ENCODE data around the gene CDH4. TPM values are rescaled to one million over a fixed set of nuclear protein-coding genes. Genes with fewer than 3 reads are reported as not detected.

Gene CDH4
- total RNA-seq, 1 donor from 2014 or later = 12.1 TPM

DNA sequence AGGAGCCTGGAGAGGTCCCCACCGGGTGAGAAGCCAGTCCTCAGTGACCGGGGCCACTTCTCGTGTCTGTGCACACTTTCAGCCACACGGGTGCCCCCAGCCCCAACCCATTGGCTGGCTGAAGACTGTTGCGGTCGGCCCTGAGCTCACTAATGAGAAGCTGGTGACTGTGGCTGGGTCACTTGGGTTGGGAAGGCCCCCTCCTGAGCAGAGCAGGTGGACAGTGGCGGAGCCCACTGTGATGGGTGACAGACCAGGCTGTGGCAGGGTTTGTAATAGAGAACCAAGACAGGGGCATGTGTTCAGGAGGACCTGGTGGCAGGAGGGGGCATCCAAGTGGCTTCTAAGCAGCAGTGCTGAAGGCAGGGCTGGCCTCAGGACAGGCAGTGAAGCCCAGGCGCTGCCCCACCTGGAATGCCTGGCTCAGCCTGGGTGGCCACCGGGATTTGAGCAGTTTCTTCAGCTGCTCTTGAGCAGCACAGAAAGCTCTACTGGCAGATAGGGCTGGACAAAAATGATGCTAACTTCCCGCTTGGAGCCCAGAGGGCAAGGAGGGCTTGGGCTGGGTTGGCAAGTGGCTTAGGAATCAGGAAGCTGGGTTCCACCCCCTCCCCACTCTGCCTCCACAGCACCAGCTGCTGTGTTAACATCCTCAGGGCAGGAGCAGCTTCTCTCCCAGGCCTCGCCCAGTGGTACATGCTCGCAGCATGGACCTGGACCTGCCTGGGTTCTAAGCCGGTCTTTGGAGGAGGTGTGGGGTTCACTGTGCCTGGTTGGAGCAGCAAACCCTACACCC is 256.4 kb downstream of the CDH4 start:
- no peak for FAIRE-seq
- DNase-seq (ENCODE audit: low read depth) = no peak
- Histone ChIP-seq H3K4me3 (ENCODE audit: low read depth, low read length) (no peak overlapping the region), H3K36me3 (ENCODE audit: control insufficient read depth, insufficient read depth, low read length) (no peaks in the 10 kb centered on the region), H3K27me3 (ENCODE audit: control insufficient read depth, insufficient read depth, low read length) (no peaks in the 10 kb centered on the region)
- TF ChIP-seq, protein P1, sequence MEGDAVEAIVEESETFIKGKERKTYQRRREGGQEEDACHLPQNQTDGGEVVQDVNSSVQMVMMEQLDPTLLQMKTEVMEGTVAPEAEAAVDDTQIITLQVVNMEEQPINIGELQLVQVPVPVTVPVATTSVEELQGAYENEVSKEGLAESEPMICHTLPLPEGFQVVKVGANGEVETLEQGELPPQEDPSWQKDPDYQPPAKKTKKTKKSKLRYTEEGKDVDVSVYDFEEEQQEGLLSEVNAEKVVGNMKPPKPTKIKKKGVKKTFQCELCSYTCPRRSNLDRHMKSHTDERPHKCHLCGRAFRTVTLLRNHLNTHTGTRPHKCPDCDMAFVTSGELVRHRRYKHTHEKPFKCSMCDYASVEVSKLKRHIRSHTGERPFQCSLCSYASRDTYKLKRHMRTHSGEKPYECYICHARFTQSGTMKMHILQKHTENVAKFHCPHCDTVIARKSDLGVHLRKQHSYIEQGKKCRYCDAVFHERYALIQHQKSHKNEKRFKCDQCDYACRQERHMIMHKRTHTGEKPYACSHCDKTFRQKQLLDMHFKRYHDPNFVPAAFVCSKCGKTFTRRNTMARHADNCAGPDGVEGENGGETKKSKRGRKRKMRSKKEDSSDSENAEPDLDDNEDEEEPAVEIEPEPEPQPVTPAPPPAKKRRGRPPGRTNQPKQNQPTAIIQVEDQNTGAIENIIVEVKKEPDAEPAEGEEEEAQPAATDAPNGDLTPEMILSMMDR (IDR thresholded peaks at IDR 0.05; ENCODE audit: insufficient read depth, low read length, severe bottlenecking) = no peak

DNA sequence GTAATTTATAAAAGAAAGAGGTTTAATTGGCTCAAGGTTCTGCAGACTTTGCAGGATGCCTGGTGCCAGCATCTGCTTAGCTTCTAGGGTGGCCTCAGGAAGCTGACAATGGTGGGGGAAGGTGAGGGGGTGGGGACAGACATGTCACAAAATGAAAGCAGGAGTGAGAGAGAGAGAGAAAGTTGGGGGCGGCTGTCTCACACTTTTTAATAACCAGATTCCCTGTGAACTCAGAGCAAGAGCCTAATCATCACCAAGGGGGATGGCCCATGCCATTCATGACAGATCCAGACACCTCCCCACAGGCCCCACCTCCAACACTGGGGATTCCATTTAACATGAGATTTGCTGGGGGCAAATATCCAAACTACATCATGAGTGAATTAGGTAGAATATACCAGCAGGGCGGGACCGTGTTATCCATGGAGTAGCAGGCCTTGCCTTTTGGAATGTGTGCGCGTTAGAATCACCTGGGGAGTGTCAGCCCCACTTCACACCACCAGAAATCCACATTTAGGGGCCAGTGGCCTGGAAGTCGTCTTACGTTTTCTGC is 258.8 kb downstream of the CDH4 start:
- FAIRE-seq (no peak), DNase-seq (ENCODE audit: low read depth) (no peak)
- Histone ChIP-seq H3K4me3 (ENCODE audit: low read depth, low read length) (no peak overlapping the region), H3K36me3 (ENCODE audit: control insufficient read depth, insufficient read depth, low read length) (no peaks in the 10 kb centered on the region), H3K27me3 (ENCODE audit: control insufficient read depth, insufficient read depth, low read length) (no peaks in the 10 kb centered on the region)
- TF ChIP-seq, protein P1 (IDR thresholded peaks at IDR 0.05; ENCODE audit: insufficient read depth, low read length, severe bottlenecking) = no peak

DNA sequence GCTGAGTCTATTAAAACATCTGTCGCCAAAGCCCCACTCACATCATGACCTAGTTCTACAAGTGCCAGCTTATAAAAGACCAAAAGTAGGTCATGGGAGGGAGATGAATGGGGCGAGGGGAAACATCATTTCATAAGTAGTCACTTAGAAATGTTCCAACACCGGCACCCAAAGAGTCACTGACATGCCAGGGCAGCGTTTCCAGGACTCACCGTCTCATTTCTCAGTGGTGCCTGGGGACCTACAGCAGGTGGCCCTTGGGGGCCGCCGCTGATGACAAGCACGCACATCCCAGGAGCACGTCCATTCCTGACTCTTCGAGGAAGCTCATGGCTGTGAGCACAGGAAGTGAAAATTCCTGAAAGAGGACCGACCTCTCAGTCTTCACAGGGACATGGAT is 260.4 kb downstream of the CDH4 start:
- Histone ChIP-seq H3K27me3 (ENCODE audit: control insufficient read depth, insufficient read depth, low read length) (no peaks in the 10 kb centered on the region), H3K4me3 (ENCODE audit: low read depth, low read length) (no peak overlapping the region), H3K36me3 (ENCODE audit: control insufficient read depth, insufficient read depth, low read length) (no peaks in the 10 kb centered on the region)
- TF ChIP-seq, protein P1 (IDR thresholded peaks at IDR 0.05; ENCODE audit: insufficient read depth, low read length, severe bottlenecking) = no peak
- no peak for FAIRE-seq
- no peak for DNase-seq (ENCODE audit: low read depth)

DNA sequence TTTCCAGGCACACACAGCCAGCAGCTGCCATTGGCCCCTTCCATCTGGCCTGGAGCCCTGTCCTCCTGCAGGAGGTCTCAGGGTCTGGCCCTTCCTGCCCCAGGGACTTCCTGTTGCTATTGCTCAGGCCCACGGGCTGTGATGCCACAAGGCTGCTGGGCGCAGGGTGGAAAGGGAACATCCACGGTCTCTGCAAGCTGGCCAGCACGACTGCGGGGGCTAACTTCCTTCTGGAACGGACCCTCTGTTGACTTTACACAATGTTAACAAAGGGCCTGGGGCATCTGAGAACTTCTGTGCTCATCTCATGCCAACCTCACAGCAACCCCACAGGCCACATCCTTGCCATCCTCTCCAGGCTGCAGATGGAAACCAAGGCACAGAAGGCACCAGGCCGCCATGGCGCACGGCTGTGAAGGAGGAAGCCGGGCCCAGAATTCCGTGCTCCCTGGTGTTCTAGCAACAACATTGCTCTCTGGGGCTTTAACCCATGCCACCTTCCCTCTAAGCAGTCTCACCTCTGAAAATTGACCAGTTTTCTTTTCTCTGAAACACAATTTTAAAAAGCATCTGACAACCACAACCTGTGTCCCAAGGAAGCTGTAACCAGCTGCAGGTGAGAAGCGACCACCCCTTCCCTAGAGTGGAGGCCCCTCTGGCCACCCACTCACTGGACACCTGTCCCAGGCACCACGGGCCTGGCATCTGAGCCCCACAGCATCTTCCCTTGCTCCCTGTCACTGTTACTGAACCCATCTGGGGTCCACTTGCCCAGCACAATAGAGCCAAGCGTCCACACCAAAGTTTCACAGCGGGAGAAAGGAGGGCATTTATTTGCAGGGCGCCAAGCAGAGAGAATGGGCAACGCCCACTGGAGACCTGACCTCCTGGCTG is 261.3 kb downstream of the CDH4 start:
- FAIRE-seq (no peak), DNase-seq (ENCODE audit: low read depth) (no peak)
- Histone ChIP-seq H3K27me3 (ENCODE audit: control insufficient read depth, insufficient read depth, low read length) (no peaks in the 10 kb centered on the region), H3K4me3 (ENCODE audit: low read depth, low read length) (no peak overlapping the region), H3K36me3 (ENCODE audit: control insufficient read depth, insufficient read depth, low read length) (no peaks in the 10 kb centered on the region)
- TF ChIP-seq, protein P1 (IDR thresholded peaks at IDR 0.05; ENCODE audit: insufficient read depth, low read length, severe bottlenecking) = no peak

DNA sequence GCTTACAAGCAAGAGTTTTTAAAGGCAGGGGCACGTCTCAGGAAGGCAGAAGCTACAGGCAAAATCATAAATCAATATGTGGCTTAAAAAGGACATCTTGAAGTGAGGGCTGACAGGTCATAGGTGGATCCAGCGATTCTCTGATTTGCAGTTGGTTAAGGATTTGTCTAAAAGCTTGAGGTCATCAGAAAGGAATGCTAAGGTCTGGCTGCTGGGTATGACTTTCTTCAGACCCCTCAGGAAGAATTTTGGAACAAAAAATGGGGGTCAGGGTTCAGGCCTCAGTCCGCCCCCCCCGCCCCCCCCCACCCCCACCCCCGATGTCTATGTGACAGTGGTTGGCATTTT is 261.9 kb downstream of the CDH4 start:
- Histone ChIP-seq H3K4me3 (ENCODE audit: low read depth, low read length) (no peak overlapping the region), H3K27me3 (ENCODE audit: control insufficient read depth, insufficient read depth, low read length) (no peaks in the 10 kb centered on the region), H3K36me3 (ENCODE audit: control insufficient read depth, insufficient read depth, low read length) (no peaks in the 10 kb centered on the region)
- FAIRE-seq = no peak
- TF ChIP-seq, protein P1 (IDR thresholded peaks at IDR 0.05; ENCODE audit: insufficient read depth, low read length, severe bottlenecking) = no peak
- no peak for DNase-seq (ENCODE audit: low read depth)
